DND-41 (cell line): ENCODE data around the gene OR52I1.

Source experiments
- ATAC-seq: fragments of 200-7000 bp; cut with Tn5 transposase; 3 replicates; pipeline ENCODE4 v1.9.1; 2021; ENCODE audit warnings: low read depth; ENCODE audit not compliant: insufficient read depth
- DNase-seq: peaks from one replicate; pipeline ENCODE4 v3.0.0-alpha.2; 2020
- H2AFZ ChIP-seq: 2 replicates; pipeline ENCODE4 v1.6.0; 2012; ENCODE audit warnings: low read depth, low read length
- H3K27ac ChIP-seq: 2 replicates; pipeline ENCODE4 v1.5.1; 2012; ENCODE audit warnings: low read length, inconsistent platforms
- H3K27me3 ChIP-seq: fragments of 200-600 bp; sonication (generic); 2 replicates; pipeline ENCODE4 v1.6.0; 2012; ENCODE audit warnings: low read length, mild to moderate bottlenecking, inconsistent platforms; ENCODE audit not compliant: insufficient read depth, poor library complexity
- H3K36me3 ChIP-seq: 2 replicates; pipeline ENCODE4 v1.5.1; 2012; ENCODE audit warnings: low read length, inconsistent platforms; ENCODE audit not compliant: insufficient read depth
- H3K4me1 ChIP-seq: 2 replicates; pipeline ENCODE4 v1.5.1; 2012; ENCODE audit warnings: mild to moderate bottlenecking, low read length; ENCODE audit not compliant: insufficient read depth
- H3K4me2 ChIP-seq: 2 replicates; pipeline ENCODE4 v1.6.0; 2012; ENCODE audit warnings: mild to moderate bottlenecking, moderate library complexity, low read length, inconsistent platforms; ENCODE audit not compliant: insufficient read depth
- H3K4me3 ChIP-seq, 2 experiments: fragments of 200-600 bp in 1 of 2; shearing (Covaris generic) in 1 of 2; 2 replicates each; pipeline ENCODE4 v1.5.1; 2012 to 2016; ENCODE audit warnings: inconsistent platforms in 2 of 2, low read length in 2 of 2, mild to moderate bottlenecking in 2 of 2, low read depth in 1 of 2, moderate library complexity in 1 of 2
- H3K79me2 ChIP-seq: 2 replicates; pipeline ENCODE4 v1.6.0; 2012; ENCODE audit warnings: low read length, inconsistent platforms; ENCODE audit not compliant: insufficient read depth
- H3K9ac ChIP-seq: 2 replicates; pipeline ENCODE4 v1.6.0; 2012; ENCODE audit warnings: low read depth, mild to moderate bottlenecking, inconsistent platforms, low read length, moderate library complexity
- H3K9me3 ChIP-seq: 2 replicates; pipeline ENCODE4 v1.5.1; 2012; ENCODE audit warnings: low read length, moderate library complexity, mild to moderate bottlenecking, inconsistent platforms; ENCODE audit not compliant: insufficient read depth, severe bottlenecking
- H4K20me1 ChIP-seq: 2 replicates; pipeline ENCODE4 v1.6.0; 2012; ENCODE audit warnings: low read length; ENCODE audit not compliant: insufficient read depth
- CTCF ChIP-seq: IDR thresholded peaks from 2 replicates; pipeline ENCODE4 v1.5.1; 2012; ENCODE audit warnings: borderline replicate concordance, low read length, moderate library complexity, mild to moderate bottlenecking; ENCODE audit not compliant: poor library complexity, severe bottlenecking; ENCODE audit errors: extremely low read depth
- EZH2 ChIP-seq: IDR thresholded peaks from 3 replicates; pipeline ENCODE4 v1.6.1; 2012; ENCODE audit warnings: borderline replicate concordance, low read depth, mild to moderate bottlenecking, moderate library complexity, low read length, inconsistent platforms; ENCODE audit not compliant: severe bottlenecking

The OR52I1 gene

GRCh38 chr11:4565371-4565770, 28.5 kb upstream of the OR52I1 start:
- no peak overlapping the region for H3K9ac ChIP-seq
- no peak overlapping the region for H3K4me2 ChIP-seq
- no peaks in the 10 kb centered on the region for H3K27me3 ChIP-seq
- no peaks in the 10 kb centered on the region for H4K20me1 ChIP-seq
- no peak overlapping the region for H3K27ac ChIP-seq
- no peaks in the 10 kb centered on the region for H3K79me2 ChIP-seq
- no peaks in the 10 kb centered on the region for H3K36me3 ChIP-seq
- TF ChIP-seq CTCF (no peak), EZH2 (no peak)
- ATAC-seq = no peak
- H3K4me3 ChIP-seq = no peak overlapping the region
- H3K4me1 ChIP-seq = no peaks in the 10 kb centered on the region
- no peak for DNase-seq
- H2AFZ ChIP-seq = no peak overlapping the region
- H3K9me3 ChIP-seq = no peaks in the 10 kb centered on the region

GRCh38 chr11:4569075-4569474, 24.8 kb upstream of the OR52I1 start:
- H3K27ac ChIP-seq = no peak overlapping the region
- H3K9ac ChIP-seq = no peak overlapping the region
- no peak overlapping the region for H3K4me2 ChIP-seq
- DNase-seq = no peak
- H3K36me3 ChIP-seq = no peaks in the 10 kb centered on the region
- H3K27me3 ChIP-seq = no peaks in the 10 kb centered on the region
- ATAC-seq = no peak
- H2AFZ ChIP-seq = no peak overlapping the region
- H3K4me3 ChIP-seq = no peak overlapping the region
- no peaks in the 10 kb centered on the region for H4K20me1 ChIP-seq
- TF ChIP-seq EZH2 (no peak), CTCF (no peak)
- H3K79me2 ChIP-seq = no peaks in the 10 kb centered on the region
- no peaks in the 10 kb centered on the region for H3K4me1 ChIP-seq
- no peaks in the 10 kb centered on the region for H3K9me3 ChIP-seq

- Histone ChIP-seq H3K4me2 (no peak overlapping the region), H3K4me3 (no peak overlapping the region), H3K9me3 (no peaks in the 10 kb centered on the region), H3K27ac (no peak overlapping the region), H3K4me1 (peaks cover 10% of the 10 kb centered on the region), H4K20me1 (no peaks in the 10 kb centered on the region), H3K36me3 (no peaks in the 10 kb centered on the region), H3K27me3 (peaks cover 9% of the 10 kb centered on the region), H2AFZ (no peak overlapping the region), H3K79me2 (no peaks in the 10 kb centered on the region), H3K9ac (no peak overlapping the region)
- TF ChIP-seq EZH2 = no peak
- TF ChIP-seq CTCF = no peak
- no peak for ATAC-seq
- no peak for DNase-seq
Measured at GRCh38 chr11:4576880-4577279, 17.0 kb upstream of the OR52I1 start.

- Histone ChIP-seq H4K20me1 (no peaks in the 10 kb centered on the region), H3K9ac (no peak overlapping the region), H2AFZ (no peak overlapping the region), H3K4me3 (no peak overlapping the region), H3K79me2 (no peaks in the 10 kb centered on the region), H3K36me3 (no peaks in the 10 kb centered on the region), H3K27ac (no peak overlapping the region), H3K27me3 (peaks cover 9% of the 10 kb centered on the region), H3K9me3 (no peaks in the 10 kb centered on the region), H3K4me2 (no peak overlapping the region), H3K4me1 (peaks cover 10% of the 10 kb centered on the region)
- DNase-seq = no peak
- ATAC-seq = no peak
- TF ChIP-seq EZH2 (no peak), CTCF (no peak)
Measured at GRCh38 chr11:4577761-4578160, 16.1 kb upstream of the OR52I1 start.
